Renal cortical epithelial cell (primary cell): ENCODE measurements around the gene MS4A5. TPM values are rescaled to one million over a fixed set of nuclear protein-coding genes. Genes with fewer than 3 reads are reported as not detected.
"Not testable (repeated sequence)": the region's sequence is repeated elsewhere in the genome, so short reads cannot be mapped to it uniquely, and the experiment has no call there.

Experiments
- DNase-seq: peaks from one replicate; pipeline ENCODE4 v3.0.0-alpha.2; 2011; ENCODE audit warnings: low read depth
- total RNA-seq: library from RNA; depleted of rRNA; stranded (reverse); fragments of >200 nt; gene quantifications from 2 replicates; pipeline ENCODE4 v1.2.3, GENCODE V29; 2014

The MS4A5 gene
- not detected in 2 replicates for total RNA-seq

GRCh38 chr11:60429272-60429671 is at the start of gene MS4A5:
Gene MS4A5 (plus strand): TSS chr11:60429572. CDS start chr11:60429675, 103 bp downstream.
- DNase-seq = no peak

DNA sequence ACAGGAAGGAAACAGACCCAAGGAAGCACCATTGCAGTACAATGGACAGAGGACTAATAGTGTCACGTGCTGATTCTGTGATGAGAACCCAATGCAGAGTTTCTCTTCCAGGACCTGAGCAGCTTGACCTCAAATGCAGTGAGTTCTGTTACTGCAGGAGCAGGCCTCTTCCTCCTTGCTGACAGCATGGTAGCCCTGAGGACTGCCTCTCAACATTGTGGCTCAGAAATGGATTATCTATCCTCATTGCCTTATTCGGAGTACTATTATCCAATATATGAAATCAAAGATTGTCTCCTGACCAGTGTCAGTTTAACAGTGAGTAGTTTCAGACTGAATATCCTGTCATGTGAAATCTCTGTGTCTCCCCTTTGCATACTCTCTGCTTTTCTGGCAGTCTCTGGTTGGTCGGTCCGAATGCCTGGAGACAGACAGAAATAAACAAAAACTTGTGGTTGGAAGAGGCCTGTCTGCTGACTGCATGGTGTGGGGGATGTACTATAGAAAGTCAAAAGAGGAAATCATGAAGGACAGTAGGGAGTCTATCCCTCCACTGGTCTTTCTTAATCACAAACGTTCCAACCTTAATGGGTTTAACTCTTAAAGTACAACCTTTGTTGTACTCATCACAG is 40.0 kb upstream of the MS4A5 start:
- no peak for DNase-seq

GRCh38 chr11:60390419-60390818 is 39.0 kb upstream of the MS4A5 start:
- no peak for DNase-seq

GRCh38 chr11:60392361-60392760 is 37.0 kb upstream of the MS4A5 start:
- no peak for DNase-seq

GRCh38 chr11:60393016-60393415 is 36.4 kb upstream of the MS4A5 start:
- no peak for DNase-seq

DNA sequence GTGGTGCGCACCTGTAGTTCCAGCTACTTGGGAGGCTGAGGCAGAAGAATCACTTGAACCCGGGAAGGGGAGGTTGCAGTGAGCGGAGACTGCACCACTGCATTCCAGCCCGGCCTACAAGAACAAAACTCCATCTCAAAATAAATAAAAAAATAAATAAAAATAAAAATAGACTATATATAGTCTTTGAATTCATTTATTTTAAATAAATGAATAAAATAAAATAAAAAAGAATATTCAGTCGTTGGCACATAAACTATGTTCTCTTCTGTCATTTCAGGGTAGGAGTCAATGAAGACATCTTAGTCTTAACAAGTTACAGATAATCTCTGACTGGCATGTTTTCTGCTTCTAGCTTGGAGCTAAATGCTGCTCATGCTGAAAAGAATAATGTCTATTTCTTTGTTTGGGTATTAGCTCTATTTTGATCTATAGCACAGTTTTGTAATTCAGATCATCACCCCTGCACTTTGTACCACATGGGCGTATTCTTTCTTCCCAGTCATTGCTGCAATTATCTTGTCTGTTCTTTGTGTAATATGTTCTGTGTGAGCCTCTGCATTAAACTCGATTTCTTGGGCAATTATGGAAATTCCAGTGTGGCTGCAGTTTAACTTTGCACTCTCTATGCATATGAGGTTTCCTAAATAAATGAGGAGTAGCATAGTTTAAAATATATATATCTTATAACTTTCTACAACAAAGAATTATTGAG is 34.5 kb upstream of the MS4A5 start:
- no peak for DNase-seq

DNA sequence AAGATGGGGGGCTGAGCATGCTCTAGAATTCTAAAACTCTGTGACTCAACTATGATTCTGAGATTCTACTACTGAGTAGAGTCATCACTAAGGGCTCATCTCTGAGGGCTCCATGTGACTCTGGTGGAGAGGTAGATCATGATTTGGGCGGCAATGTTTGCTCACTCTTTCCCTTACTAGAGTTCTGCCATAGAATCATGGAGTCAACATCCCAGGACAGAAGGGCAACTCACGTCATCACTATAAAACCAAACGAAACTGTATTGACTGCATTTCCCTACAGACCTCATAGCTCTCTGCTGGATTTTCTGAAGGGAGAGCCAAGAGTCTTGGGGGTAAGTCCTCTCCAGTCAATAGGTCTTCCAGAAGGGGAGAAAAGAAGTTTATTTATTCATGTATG is 33.0 kb upstream of the MS4A5 start, which contains the start of gene MS4A14:
Gene MS4A14, plus strand, starts transcription at position 78 of the 400 bp plus-strand sequence. Its CDS starts 120 bp downstream, at position 198.
- no peak for DNase-seq

GRCh38 chr11:60396799-60397198 is 32.6 kb upstream of the MS4A5 start:
- DNase-seq = no peak

GRCh38 chr11:60420015-60420414 is 9.4 kb upstream of the MS4A5 start:
- DNase-seq = no peak

DNA sequence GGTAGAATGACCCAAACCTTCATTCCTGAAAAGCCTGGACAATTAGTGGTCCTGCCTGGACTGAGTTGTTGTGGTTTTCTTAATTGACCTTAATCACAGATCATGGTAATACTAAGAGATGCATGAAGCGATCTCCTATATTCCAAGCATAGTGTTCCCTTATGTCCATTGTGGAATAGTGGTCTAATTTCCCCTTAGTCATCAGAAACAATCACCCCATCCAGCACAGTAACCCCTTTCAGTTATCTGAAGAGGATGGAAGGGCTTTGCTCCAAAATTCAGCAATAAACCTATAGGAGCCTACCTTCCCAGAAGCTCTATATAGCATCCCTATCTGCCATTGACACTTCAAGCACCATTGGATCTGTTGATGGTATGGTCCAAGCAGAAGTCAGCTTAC is 6.8 kb upstream of the MS4A5 start:
- DNase-seq = no peak

DNA sequence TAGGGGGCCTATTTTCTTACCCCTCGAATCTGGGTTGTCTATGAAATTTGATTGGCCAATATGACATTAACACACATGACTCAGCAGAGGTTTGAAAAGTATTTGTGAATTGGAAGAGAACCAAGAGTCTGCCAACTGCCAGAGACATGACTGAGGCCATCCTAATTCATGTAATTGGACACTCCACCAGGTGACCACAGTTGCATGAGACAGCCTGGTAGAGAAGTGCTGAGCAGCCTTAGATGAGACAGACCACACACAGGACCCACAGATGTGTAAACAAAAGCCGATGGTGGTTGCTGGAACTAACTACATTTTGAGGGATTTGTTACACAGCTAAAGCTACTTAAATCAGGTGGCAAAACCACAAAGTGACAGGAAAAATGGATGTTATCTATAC is 855 bp upstream of the MS4A5 start:
- DNase-seq = no peak

GRCh38 chr11:60431251-60431650 is 1.9 kb downstream of the MS4A5 start:
- peak; percentile 16 for DNase-seq

DNA sequence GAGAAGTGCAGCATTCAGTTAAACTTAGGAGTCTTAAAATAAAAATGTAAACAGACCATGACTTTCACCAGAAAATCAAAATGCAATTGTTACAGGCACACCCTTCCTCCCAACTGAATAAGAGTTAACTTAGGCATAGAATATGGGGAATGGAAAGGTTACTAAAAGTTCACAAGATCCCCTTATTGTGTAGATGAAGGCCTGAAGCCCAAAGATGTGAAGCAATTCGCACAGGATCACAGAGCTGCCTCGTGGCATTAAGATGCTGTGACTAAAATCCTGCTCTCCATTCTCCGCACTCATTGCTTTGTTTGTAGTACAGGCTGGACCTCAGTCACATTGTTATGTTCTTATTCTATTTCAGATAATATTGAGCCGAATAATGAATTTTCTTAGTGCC is 4.0 kb downstream of the MS4A5 start:
- DNase-seq = no peak

DNA sequence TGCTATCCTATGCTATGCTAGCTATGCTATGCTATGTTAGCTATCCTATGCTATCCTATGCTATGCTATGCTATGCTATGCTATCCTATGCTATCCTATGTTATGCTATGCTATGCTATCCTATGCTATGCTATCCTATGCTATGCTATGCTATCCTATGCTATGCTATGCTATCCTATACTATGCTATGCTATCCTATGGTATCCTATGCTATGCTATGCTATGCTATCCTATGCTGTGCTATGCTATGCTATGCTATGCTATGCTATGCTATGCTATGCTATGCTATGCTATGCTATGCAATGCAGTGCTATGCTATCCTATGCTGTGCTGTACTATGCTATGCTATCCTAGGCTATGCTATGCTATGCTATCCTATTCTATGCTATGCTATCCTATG is 17.7 kb downstream of the MS4A5 start:
- DNase-seq = no peak

GRCh38 chr11:60447846-60448245 is 18.5 kb downstream of the MS4A5 start:
- DNase-seq = no peak

DNA sequence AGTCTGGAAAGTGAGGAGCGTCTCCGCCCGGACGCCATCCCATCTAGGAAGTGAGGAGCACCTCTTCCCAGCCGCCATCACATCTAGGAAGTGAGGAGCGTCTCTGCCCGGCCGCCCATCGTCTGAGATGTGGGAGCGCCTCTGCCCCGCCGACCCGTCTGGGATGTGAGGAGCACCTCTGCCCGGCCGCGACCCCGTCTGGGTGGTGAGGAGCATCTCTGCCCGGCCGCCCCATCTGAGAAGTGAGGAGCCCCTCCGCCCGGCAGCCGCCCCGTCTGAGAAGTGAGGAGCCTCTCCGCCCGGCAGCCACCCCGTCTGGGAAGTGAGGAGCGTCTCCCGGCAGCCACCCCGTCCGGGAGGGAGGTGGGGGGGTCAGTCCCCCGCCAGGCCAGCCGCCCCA is 21.8 kb downstream of the MS4A5 start:
- DNase-seq = not testable (repeated sequence)

DNA sequence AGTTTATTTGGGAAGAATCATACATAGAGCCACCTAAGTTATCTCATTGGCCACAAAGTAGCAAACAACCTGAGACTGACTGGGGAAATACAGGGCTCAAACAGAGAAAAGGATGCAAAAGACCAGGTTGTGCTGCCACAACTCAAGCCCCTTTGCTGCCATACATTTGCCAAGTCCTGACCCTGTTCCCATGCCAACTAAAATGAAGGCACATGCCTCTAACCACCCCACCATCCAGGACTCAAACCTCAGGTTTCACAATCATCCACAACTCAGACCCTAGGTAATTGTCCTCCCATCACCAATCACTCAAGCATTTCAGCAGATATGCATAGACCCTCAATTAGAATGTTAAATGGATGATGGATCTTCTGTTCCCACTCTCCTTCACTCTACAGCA is 24.8 kb downstream of the MS4A5 start:
- no peak for DNase-seq

DNA sequence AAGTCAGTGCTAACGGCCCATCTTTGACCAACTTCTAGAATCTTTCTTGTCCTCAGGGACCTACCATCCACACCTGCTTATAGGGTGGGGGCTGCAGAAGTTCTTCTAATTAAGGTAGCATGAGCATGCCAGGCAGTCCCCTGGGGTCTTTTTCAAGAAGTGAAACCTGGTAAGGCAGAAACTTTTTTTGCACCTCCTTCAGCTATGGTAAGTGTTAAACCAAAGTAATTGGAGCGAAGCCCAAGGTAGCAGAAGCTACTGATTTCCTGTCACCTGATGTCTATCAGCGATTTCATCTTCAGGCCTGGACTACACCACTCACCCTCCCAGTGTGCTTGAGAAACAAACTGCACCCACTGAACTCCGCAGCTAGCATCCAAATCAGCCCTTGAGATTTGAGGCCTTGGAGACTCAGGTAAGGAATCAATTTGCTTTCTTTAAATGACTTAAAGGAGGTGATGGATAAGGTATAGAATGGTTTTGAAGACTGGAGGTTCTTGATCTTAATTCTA is 26.2 kb downstream of the MS4A5 start, which contains the start of gene MS4A1:
Gene MS4A1, plus strand, starts transcription at position 317 of the 512 bp plus-strand sequence. CDS start 6,528 bp downstream, outside the sequence.
- no peak for DNase-seq

- DNase-seq = no peak
Measured at GRCh38 chr11:60457576-60457975, 28.2 kb downstream of the MS4A5 start.

- DNase-seq = no peak
Measured at GRCh38 chr11:60459345-60459744, 30.0 kb downstream of the MS4A5 start.

- DNase-seq = no peak
Measured at GRCh38 chr11:60468829-60469228, 39.5 kb downstream of the MS4A5 start.

DNA sequence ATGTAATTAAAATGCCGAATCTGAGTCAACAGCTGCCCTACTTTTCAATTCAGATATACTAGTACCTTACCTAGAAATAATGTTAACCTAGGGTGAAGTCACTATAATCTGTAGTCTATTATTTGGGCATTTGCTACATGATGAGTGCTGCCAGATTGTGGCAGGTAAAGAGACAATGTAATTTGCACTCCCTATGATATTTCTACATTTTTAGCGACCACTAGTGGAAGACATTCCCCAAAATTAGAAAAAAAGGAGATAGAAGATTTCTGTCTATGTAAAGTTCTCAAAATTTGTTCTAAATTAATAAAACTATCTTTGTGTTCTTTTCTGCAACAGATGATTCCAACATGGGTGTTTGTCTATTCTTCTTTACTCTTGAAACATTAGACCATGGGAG is 40.4 kb downstream of the MS4A5 start:
- no peak for DNase-seq

- DNase-seq = no peak
Measured at GRCh38 chr11:60477035-60477445, 47.7 kb downstream of the MS4A5 start.
